GM19397 (cell line): Measurements from ENCODE around the gene HEXD.
"Not testable (repeated sequence)": the region's sequence is repeated elsewhere in the genome, so short reads cannot be mapped to it uniquely, and the experiment has no call there.

Experiments used
- ATAC-seq: cut with Tn5 transposase; IDR thresholded peaks from one replicate; pipeline ENCODE4 v1.9.1; 2021; ENCODE audit warnings: mild to moderate bottlenecking, moderate library complexity; ENCODE audit not compliant: unreplicated experiment

The HEXD gene

DNA sequence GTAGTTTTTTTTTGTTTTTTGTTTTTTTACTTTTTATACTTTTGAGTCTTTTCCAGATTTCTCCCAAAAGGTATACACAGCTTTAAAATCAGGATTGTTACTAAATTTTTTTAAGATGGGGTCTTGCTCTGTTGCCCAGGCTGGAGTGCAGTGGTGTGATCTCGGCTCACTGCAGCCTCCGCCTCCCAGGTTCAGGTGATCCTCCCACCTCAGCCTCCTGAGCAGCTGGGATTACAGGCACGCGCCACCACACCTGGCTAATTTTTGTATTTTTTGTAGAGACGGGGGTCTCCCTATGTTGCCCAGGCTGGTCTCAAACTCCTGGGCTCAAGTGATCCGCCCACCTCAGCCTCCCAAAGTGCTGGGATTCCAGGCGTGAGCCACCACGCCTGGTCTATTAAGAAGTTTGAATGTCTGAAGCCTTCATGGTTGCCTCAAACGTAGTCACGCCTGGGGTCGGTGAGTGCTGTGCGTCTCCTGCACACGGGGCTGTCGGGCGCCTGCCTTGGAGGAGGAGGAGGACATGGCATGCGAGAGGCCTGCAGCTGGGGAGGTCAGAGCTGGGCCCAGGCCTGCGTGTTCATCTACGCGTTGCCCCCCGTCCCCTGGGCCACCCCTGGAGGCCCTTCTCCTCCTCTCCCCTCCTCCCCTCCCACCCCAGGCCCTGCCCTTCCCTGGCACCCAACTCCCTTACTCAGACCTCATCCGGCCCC, 35.8 kb upstream of the HEXD start:
- ATAC-seq = not testable (repeated sequence)

DNA sequence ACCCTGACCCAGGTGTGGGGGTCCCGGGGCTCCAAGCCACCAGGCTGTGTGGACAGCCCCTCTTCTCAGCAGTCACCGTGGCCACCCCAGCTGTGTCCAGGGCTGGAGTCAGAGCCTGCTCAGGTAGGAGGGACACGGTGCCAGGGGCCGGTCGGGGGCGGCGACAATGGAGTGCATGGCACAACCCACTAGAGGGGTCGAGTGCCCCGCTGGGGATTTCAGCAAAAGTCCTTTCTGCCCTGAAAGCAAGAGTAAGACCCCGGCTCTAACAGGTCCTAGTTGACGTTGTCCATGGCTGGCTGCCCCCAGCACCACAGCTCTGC, 35.3 kb upstream of the HEXD start:
- no peak for ATAC-seq

DNA sequence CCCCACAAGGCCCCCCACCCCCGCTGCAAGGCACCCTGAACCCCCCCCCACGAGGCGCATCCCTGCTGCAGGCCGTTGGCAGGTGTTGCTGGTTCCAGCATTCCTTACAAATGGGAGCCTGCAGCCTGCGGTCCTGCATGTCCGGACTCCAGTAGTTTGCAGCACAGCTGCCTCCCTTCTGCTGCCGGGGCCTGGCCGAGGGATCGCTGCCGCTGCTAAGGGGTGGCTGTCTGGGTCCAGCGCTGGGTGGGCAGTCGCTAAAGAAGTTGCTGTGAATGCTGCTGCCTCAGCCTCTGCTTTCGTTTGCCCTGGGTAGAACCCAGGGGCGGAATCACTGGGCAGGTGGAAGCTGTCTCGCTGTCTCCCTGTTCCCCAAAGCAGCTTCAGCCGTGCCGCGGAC, 34.7 kb upstream of the HEXD start:
- no peak for ATAC-seq

DNA sequence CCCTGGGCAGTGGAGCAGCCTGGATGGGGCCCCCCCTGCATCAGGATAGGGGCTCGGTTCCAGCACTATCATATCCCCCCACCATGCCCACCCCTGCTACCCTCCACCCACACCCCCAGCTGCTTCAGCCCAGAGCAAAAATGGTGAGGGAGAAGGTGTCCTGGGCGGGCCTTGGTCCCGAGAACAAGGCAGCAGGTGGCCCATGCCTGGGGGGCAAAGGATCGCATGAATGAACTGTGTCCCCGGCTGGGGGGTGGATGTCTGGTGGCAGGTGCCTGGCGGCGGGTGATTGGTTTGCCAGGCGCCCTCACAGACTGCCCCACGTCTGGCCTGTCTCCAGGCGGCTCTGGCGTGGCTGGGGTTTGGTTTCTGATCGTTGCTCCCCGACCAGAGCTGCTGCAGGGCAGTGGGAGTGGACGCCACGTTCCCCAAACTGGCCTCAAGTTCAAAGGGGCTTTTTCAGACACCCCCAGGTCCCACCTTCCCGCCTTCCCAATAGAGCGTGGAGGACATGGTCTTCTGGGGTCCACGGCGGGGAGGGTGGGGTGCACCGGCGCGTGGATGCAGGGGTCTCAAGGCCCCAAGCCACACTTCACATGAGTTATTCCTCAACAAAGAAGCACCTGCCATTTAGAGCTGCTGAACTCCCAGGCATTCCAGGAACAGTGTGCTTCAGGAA, 34.0 kb upstream of the HEXD start:
- ATAC-seq = no peak

- no peak for ATAC-seq
Measured at GRCh38 chr17:82384730-82385481, 33.2 kb upstream of the HEXD start.

GRCh38 chr17:82385559-82386254, 32.4 kb upstream of the HEXD start:
- no peak for ATAC-seq

DNA sequence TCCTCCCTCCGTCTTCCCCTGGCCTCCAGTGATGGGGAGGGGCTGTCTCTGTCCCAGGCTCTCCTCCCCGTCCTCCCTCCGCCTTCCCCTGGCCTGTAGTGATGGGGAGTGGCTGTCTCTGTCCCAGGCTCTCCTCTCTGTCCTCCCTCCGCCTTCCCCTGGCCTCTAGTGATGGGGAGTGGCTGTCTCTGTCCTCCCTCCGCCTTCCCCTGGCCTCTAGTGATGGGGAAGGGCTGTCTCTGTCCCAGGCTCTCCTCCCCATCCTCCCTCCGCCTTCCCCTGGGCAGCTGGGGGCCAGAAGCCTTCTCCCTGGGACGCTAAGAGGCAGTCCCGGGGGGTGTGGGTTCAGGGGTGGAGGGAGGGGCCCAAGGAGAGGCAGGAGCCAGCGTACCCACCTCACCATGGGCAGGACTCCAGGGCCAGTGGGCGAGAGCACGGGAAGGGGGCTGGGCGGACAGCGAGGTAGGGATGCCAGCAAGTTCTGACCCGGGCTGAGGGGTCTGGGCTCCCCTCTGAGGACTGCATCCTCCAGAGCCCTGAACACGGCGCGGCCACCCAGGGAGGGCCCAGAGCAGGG, 31.8 kb upstream of the HEXD start:
- no peak for ATAC-seq

- ATAC-seq = no peak
Measured at GRCh38 chr17:82386881-82387704, 31.1 kb upstream of the HEXD start.

GRCh38 chr17:82387705-82388106, 30.4 kb upstream of the HEXD start:
- no peak for ATAC-seq

DNA sequence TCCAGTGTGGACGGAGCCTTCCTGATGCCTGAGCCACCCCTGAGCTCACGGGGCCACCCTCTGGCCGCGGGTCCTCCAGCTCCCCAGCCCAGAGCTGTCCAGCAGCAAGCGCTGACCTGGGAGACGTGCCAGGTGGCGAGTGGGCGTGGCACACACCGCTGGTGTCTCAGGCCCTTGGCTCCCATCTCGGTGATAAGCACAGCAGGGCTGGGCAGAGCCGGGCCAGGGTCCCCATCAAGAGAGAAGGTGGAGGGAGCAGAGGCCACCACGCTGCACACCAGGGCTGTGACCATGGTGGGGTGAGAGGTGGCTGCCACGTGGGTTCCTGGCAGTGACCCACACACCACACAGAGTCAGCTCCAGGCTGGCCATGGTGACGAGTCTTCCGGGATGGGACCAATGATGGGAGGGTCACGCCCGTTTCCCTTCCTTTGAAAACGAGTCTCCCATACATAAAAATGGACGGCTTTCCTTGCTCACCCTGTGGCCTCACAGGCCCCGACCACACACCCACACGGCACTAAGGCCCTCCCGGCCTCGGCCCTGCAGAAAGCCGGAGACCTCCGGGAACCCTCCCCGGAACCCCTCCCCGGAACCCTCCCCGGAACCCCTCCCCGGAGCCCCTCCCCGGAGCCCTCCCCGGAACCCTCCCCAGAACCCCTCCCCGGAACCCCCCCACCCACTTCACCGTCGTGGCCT, 29.8 kb upstream of the HEXD start:
- no peak for ATAC-seq

DNA sequence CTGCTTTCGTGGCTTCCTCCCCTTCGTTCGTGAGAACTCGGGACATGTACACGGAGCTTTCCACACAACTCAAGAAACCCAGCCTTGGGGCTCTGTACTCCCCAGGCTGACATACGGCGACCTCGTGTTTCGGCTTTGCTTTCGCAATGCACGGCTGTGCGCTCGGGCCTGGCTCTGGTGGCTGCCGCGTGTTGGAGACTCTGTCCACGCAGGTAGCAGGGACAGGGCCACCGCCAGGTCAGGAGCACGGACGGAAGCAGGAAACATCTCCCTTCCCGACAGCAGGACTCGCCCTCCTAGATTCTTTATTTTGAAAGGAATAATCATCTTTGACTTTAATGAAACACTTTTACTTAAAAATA, 29.2 kb upstream of the HEXD start:
- no peak for ATAC-seq

DNA sequence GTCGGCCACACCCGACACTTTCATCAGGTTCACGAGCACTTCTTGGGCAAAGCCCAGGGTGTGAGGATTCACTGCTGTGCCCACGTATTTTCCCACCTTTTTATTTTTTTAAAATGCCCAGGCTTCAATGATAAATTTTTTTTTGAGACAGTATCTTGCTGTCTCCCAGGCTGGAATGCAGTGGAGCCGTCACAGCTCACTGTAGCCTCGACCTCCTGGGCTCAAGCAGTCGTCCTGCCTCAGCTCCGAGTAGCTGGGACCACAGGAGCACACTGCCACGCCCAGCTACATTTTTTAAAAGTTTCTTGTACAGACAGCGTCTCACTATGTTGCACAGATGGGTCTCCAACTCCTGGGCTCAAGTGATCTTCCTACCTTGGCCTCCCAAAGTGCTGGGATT, 28.8 kb upstream of the HEXD start:
- ATAC-seq = no peak

DNA sequence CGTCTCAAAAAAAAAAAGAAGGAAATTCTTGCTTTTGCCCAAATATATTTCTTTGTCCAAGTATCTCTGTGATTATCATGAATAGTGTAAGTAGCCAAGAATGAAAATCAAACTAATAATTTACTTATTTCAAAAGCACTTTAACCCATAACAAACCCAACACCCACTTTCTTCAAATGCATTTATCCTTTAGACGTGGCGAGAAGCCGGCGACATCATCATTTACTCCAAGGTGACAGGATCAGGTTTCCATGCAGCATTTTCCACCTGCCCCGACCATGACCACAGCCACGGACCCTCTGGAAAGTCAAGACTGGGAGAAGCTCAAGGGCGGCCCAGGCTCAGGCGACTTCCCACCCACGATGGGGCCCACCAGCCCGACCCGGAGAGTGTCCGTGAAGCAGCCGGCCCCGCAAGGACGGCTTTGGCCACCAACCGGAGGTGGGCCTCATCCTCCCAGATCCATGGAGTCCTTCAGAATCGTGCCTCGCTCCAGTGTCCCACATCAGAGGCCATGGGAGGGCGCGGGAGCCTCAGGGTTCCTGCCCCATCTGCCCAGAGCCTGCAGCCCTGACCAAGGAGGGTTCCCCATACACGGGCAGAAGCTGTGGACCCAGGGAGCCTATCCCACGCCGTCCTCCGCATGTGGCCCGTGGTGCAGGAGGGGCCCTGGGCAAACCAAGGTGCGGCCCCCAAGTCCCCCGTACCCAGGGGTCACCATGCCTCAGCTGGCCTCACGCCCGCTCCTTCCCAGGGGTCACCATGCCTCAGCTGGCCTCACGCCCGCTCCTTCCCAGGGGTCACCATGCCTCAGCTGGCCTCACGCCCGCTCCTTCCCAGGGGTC, 27.9 kb upstream of the HEXD start:
- ATAC-seq = no peak

DNA sequence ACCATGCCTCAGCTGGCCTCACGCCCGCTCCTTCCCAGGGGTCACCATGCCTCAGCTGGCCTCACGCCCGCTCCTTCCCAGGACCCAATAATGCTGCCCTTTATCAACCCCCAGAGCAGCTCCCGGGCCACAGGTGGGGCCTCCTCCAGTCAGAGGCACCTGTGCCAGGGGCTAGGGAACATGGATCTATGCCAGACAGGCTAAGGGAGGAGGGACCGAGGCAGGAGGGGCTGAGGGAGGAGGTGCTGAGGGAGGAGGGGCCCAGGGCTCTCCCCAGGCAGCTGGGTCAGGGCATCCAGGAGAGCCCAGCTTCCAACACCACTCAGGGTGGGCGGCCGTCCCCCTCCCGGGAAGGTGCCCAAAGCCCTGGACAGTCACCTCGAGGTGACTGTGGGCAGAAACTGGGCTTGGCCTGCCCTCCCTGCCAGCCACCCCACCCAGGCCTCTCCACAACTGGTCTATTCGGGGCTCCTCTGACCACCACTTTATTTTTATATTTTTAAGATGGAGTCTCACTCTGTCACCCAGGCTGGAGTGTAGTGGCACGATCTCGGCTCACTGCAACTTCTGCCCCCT, 27.2 kb upstream of the HEXD start:
- no peak for ATAC-seq

- ATAC-seq = no peak
Measured at GRCh38 chr17:82391496-82392066, 26.6 kb upstream of the HEXD start.

- no peak for ATAC-seq
Measured at GRCh38 chr17:82392209-82392920, 25.8 kb upstream of the HEXD start.

DNA sequence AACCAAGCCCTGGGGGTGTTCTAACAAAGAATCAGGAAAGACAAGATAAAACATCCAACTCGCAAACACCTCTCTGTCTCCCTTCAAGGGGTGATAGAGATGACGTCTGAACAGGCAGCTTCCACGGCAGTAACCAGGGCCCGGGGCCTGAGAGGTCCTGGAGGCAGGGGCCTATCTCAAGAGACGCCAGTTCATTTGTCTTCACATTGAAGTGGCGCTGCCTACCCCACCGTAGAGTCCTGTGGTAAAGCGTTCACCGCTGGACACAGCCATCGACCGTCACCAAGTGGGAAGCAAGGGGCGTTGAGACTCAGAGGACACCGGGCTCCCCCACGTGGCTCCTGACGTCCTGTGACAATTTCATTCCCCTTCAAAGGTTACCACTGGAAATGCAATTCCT, 25.2 kb upstream of the HEXD start:
- no peak for ATAC-seq

DNA sequence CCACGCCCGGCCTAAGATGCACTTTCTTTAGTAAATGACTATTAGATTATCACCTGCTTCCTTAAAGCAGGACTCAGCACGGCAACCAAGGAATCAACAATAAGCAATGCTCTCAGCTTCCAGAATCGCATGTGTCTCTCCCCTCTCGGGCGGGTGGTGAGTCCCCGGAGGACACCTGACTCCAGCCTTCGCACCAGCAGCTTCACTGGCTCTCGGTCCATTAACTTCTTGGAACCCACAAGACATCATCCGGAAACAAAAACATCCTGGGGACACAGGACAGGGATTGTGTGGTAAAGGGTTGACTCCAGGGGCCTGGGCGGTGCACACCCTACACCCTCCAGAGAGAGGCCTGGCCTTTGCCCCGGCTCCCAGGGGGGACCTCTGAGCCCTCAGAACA, 23.9 kb upstream of the HEXD start:
- no peak for ATAC-seq
